GM18519 (cell line): ENCODE measurements around the gene ATP13A2.

ENCODE experiments used
- ATAC-seq: cut with Tn5 transposase; IDR thresholded peaks from one replicate; pipeline ENCODE4 v1.9.1; 2021; ENCODE audit warnings: mild to moderate bottlenecking, moderate library complexity; ENCODE audit not compliant: unreplicated experiment, low FRiP score

ATP13A2 gene

DNA sequence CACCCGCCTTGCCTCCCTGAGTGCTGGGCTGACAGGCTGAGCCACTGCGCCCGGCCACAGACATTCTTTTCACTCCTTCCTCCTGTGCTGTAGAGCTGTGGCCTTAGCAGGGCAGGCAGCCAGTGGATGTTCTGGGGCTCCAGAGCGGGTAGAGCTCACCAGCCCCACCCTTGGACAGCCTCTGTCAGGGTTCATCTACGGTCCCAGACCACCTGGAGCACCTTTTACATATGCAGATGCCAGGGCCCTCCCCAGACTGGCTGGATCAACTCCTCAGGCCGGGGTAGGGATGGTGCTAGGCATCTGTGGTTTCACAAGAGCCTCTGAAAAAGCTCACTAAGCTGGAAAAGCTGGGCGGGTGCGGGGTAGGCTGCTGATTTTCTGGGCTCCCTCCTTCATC is 4.6 kb downstream of the ATP13A2 start:
- no peak for ATAC-seq

DNA sequence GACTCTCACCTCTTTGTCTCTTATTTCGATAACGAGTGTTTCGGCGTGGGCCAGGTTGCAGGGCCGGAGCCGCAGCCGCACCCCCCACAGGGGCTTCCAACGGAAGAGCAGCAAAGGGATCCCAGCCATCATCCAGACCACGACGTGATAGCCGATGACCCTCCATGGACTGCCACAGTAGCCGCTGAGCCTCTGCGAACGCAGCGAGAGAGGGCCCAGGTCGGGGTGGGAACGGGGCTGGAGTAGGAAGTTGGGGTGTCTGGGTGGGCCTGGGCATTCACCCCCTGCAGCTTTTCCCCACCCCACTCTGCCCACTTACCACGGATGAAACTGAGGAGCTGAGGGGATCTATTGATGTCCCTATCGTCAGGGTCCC is 6.4 kb downstream of the ATP13A2 start:
- ATAC-seq = no peak

DNA sequence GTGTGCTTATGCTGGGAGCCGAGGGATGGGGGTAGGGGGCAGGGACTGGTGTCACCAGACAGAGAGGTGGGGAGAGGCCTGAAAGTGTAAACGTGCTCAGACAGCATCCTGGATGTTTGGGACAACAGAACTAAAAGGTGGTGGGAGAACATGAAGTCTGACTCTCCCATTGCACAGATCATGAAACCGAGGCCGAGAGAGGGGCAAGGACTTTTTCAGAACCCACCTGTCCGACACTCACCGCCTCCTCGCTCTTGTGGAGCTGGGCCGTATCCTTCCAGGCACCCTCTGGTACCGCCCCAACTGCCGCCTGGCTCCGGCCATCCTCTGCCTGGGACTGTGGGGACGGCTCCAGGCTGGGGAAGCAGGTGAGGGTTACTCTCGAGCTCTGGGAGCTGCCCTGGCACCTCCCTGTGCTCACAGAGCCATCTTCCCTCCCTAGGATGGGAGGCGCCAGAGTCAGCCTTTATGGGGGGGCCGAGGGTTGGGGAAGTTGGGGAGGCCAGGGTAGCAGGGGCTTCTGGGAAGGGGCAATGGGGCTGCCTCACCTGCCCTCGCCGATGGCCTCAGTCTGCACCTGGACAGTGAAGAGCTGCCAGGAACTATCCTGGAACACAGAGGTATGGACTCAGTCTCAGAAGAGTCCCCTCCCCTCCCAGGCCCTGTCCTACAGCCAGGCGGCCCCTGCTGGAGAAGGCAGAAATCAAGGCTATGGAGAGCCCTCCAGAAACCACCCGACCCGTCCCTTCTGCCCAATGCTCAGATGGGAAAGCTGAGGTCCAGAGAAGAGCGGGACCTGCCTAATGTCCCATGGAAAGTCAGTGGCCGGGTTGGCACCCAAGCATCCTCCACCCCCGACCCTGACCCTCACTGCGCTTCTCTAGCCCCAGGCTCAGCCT is 7.0 kb downstream of the ATP13A2 start:
- ATAC-seq = no peak

DNA sequence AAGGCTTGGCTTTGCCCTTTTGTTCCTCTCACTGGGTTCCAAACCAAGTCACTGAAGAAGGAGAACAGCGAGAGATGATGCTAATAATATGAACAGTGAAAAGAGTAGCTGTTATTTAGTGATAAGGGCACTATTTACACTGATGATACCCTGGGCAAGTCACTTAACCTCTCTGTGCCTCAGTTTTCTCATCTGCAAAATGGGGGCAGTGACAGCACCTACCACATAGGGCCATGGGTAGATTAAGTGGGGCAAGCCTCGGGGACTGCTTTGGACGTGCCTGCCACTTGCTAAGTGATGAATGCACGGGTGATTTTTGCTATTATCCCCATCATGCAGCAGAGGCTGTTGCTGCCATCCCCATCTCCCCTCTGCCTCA is 9.2 kb downstream of the ATP13A2 start:
- no peak for ATAC-seq

DNA sequence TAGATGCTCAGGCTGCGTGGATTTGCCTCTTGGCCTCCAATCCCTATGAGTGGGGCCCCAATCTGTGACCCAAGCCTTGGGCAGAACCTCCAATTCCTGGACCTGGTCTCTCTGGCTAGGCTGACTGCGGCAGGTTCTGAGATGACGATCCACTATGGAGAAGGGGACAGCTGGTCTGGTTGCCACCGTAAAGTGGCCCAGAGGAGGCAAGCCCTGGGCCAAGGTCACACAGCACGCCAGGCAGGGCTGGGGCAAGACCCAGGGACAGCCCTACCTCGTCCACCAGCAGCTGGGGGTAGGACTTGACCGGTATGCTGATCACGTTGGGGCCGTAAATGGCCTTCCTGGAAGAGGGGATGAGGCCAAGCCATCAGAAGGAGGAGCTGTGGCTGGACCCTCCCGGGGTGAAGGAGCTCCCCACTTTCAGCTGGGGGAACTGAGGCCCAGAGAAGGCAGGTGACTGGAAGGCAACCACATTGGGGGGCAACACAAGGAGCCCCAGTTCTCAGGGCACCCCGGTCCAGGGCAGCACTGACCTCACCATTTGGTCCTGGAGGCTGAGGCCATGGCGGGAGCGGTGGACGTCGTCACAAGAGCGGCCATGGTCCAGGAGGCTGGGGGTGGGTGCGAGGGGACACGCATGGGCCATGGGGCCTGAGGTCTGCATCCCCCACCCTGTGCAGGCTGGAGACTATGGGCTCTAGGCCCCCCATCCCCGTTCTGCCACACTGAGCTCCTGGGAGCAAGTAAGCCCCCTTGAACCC is 9.8 kb downstream of the ATP13A2 start:
- no peak for ATAC-seq

DNA sequence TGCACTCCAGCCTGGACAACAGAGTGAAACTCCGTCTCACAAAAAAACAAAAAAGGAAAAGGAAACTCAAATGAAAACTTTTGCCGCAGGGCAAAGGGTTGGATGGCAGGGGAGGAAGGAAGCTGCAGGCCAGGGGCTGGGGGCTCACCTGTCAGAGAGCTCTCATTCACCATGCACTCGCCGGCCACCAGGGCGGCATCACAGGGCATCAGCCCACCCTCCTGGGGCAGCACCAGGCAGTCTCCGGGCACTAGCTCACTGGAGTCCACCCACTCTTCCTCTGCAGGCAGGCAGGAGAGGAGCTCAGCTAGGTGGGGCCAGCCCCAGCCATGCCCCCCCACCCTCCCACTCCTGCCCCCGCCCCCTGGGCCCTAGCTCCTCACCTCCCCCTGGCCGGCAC is 11.9 kb downstream of the ATP13A2 start:
- no peak for ATAC-seq

DNA sequence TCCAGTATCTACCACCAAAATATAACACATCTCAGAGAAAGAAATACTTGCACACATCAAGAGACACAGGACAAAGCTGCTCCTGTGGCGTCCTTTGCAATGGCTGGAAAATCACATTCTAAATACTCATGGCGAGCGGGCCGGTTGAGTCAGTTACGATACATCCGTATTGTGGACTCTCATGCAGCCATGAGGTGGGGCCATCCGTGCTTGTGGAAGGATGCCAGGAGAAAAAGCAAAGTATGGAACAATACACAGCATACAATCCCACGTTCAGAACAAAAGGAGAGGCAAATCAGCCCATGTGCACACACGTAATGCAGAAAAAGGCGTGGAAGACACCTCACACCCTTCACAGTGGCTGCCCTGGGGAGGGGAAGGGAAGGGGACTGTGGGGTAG is 13.1 kb downstream of the ATP13A2 start:
- ATAC-seq = no peak

DNA sequence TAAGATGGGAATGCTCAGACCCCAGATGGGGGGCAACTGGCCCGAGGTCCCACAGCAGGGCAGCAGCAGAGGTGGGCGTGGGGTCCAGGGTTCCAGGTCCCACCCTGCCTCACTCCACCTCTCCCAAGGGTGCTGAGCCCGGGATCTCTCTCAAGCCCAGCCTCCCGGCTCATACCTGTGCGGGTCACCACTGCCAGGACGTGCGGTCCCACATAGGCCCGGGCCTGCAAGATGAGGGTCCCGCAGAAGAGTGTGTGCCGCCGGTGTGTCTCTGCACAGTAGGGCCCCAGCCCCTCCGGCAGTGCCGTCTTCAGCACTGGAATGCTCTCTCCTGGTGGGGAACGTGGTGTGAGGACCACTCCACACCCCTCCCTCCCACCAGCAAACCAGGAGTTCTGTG is 14.9 kb downstream of the ATP13A2 start:
- no peak for ATAC-seq

DNA sequence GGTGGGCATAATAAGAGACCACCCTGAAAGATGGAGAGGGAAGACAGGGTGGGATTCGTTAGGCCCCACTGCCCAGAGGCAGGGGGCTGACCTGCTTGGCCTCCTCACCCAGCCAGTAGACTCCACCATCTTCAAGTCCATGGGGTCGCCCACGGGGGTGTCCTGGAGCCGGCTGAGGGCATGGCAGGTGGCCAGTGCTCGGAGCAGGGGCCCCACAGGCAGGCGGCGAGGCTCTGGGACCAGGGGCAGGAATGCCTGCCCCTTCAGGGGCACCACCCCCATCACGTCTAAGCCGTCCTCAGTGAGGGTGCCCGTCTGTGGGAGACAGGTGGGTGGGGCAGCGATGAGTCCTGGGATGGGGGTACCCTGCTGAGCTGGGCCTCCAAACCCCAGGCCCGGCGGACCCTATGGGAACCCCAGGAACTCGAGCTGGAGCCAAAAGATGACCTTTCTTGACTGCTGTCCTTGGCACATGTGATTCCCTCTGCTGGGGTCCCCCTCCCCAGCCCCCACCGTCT is 18.1 kb downstream of the ATP13A2 start:
- ATAC-seq = no peak

DNA sequence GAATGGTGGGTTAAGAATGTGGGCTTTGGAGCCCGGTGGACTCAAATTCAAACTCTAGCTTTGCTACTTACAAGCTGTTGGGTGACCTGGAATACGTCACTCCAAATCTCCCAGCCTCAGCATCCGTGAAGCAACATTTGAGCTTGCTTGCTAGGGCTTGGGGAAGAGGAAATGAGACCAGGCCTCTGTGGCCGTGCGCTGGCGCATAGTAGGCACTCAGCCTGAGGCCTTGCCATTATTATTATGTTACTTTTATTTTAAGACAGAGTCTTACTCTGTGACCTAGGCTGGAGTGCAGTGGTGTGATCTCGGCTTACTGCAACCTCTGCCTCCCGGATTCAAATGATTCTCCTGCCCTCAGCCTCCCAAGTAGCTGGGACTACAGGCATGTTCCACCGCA is 19.1 kb downstream of the ATP13A2 start:
- no peak for ATAC-seq

DNA sequence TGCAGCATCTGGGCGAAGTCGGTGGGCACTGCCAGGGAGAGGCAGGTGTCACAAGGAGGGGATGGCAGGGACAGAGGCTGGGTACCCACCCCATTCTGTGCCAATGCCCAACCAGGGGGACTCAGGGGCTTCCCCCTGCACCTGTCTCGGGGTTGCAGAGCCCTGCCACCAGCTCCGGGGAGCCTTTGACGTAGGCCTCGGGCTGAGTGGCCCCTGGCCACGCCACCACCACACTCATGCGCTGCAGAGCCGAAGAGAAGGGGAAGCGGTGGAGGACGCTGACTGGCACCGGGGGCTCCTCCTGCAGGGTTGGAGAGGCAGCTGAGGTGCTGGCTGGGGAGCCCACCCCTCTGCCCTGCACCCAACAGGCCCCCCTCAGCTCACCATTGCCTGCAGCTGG is 19.6 kb downstream of the ATP13A2 start:
- no peak for ATAC-seq

DNA sequence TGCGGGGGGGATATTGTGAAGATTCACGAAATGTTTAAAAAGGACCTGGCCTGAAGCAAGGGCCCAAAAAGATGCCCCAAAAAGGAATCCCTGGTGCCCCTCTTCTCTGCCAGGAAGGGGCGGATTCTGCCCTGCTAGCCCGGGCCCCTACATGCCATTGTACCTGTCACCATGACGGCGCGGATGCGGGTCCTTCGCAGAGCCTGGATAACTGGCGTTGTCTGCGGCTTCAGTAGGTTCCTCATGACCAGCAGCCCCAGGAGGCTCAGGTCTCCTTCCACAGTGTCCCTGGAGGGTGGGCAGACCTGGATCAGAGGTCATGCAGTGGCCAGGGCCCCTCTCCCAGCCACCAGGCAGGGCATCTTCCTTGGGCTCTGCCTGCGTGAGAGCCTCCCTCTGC is 20.2 kb downstream of the ATP13A2 start:
- no peak for ATAC-seq

DNA sequence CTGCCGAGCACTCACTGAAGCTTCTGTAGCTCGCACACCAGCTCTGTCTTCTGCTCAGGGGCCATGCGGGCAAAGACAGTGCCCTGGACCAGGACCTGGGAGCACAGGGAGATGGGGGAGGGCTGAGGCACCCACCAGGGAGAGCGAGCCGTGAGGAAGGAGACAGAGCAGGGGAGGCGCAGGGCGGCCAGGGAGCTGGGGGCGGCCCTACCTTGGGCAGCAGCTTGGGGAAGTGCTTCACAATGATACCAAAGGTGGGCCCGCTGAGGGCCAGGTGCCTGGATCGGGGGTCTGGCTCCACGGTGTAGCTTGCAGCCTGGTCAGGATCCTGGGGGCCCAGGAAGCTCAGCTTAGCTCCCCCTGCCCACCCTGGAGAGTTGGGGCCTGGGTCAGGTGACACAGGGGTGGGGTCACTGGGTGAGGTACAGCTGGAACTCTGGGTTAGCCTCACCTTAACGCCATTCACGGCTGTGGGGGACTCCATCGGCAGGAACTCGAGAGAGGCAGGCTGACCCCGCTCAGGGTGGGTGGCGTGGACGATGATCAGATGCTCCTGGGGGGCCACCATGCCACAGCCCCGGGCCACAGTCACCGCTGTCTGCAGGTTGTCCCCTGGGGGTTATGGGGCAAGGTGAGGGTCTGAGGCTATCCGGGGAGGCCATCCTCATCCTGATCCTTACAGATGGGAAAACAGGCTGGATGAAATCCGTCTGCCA is 21.9 kb downstream of the ATP13A2 start:
- no peak for ATAC-seq

DNA sequence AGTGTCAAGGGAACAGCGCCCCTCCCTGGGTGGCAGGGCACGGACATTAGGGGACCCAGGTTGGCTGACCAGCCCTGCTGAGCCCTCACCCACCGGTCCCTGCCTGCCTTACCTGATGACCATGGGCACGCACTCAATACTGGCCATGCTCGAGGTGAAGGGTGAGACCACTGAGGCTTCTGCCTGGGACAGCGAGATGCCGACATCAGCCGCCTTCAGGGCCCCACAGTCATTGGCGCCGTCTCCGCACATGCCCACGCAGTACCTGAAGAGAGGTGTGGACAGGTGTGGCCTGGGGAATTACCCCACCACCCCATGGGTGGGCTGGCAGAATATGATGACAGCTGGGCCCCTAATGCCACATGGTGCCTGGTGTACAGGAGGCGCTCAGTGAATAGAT is 23.5 kb downstream of the ATP13A2 start:
- no peak for ATAC-seq

DNA sequence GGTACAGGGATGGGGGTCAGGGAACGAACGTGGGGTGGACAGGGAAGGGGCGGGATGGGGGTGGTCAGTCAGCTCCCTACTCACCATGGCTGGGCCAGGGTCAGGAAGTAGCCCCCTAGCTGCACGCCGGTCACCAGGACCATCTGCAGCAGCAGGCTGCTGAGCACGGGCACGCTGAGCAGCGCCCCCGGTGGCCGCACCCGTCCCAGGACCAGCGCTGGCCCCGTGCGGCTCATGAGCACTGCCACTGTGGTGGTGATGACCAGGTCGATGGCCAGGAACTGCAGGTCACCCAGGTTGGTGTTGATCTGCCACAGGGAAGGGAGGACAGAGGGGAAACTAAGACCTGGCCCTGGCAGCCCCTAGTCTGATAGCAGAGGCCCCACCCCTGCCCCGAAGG is 24.8 kb downstream of the ATP13A2 start:
- ATAC-seq = no peak

DNA sequence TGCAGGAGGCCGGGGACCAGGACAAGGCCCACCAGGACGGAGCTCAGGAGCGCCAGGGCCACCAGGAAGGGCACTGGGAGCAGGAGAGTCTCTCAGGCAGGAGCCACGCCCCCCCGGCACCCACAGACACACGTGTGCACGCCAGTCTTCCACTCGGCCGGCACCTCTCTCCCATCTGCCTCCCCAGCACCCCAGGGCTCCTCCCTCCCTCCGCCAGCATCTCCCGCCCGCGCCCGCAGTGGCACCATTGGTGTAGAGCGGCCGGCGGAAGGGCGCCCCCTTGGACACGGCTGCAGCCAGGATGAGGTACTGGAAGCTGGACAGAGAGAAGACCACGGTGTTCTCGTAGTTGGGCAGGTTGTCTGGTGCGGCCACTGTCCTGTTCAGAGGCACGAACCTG is 25.2 kb downstream of the ATP13A2 start:
- ATAC-seq = no peak

DNA sequence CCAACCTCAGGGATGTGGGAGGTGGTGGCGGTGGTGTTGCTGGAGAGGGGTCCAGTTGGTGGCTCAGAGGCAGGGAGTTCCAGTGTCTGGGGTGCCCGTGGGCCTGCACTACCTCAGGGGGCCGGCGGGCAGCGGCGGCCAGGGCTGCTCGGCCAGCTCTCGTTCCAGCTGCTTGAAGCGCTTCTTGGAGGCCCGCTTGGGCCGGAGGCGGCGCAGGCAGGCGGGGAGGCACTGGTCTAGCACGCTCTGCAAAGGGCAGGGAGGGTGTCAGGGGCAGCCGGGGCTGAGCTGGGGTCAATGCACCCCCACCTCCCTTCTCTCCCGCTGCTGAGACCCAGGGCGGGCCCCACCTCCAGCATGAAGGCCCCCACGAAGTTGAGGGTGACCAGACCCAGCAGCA is 25.6 kb downstream of the ATP13A2 start:
- ATAC-seq = no peak

DNA sequence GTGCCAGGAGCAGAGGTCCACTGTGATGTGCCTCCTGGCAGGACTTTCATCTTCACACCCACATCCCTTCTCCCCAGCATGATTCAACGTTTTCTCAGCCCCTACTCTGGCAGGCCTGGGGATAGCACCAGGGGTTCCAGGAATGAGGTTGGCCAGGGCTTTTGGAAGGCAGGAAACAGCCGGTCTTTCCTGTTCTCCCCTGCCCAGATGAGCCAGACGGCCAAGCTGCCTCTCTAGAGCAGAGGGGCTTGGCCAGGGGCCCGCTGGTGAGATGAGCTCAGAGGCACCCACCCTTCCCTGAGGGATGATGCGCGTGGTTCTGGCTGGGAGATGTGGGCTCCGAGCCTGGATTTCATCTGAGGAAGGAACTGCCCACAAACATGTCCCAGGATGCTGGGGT is 27.0 kb downstream of the ATP13A2 start:
- ATAC-seq = no peak

DNA sequence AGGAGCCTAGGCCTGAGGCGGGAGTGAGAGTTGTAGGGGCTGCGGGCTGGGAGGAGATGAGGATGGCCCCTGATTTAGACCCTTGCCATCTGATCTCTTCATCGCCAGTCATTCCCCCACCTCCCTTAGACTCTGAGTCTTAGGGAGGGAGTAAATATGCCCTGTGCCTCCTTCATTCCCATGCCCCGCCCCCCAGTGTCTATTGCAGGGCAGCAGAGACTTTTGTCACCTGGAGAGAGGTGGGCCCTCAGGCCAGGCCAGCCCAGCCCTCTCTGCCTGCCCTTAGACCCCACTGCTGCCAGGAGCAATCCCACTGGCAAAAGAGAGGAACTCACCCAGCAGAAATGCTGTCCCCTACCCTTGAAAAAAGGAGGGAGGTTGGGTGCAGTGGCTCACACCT is 28.1 kb downstream of the ATP13A2 start:
- ATAC-seq = no peak

DNA sequence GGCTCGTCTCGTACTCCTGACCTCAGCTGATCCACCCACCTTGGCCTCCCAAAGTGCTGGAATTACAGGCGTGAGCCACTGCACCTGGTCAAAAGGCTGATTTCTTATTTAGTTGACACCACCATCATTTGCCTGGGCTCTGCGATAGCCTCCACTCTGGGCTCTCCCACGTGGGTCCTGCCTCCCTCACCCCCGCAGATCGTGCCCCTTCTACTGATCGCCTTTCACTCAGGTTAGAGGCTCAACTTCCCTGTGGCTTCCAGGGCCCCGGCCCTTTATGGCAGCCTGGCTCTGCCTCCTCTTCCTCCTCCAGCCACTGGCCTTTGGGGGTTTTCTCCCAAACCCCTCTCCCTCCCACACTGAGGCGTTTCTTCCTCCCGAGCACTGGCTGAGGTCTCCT is 28.8 kb downstream of the ATP13A2 start:
- no peak for ATAC-seq

DNA sequence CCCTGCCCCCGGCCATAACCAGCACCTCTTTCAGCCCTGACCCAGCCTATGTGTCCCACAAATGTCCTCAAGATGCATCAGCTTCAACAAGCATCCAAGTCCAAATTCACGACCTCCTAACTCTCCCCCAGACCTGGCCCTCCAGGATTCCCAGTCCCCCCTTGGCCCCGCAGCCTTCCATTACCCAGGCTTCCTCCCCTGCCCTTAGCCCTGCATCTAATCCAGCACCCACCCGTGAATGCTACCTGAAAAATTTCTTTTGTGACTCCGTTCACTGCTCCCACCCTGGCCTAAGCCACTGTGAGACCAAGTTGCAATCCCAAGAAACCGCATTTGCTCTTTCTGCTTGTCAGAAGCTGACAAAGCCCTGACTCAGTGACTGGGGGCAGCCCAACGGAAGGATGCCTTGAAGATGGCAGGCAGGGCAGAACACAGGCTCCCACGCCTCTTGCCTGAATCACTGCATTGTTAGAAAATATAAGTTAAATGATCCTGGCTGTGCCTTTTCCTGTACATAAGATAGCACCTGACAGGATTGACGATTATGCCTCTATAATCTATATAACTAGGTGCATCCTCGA is 30.4 kb downstream of the ATP13A2 start:
- no peak for ATAC-seq
